ENCODE data around the gene FSCN2. TPM values are rescaled to one million over a fixed set of nuclear protein-coding genes. Genes with fewer than 3 reads are reported as not detected.

The FSCN2 gene
- total and polyA plus RNA-seq, 2 donors: 0.47 to 0.87 TPM

GRCh38 chr17:81563861-81564586 is 35.8 kb downstream of the FSCN2 start:
- H3K9me3 ChIP-seq (ENCODE audit: control insufficient read depth in 2 of 2, insufficient read depth in 1 of 2, low read length in 1 of 2): no peaks in the 10 kb centered on the region
- H3K4me1 ChIP-seq (ENCODE audit: control insufficient read depth in 2 of 2, insufficient read depth in 2 of 2, low read length in 2 of 2): no peaks in the 10 kb centered on the region
- no peaks in the 10 kb centered on the region for H3K27me3 ChIP-seq (ENCODE audit: control insufficient read depth in 2 of 2, insufficient read depth in 1 of 2, low read length in 1 of 2)
- peaks cover 84 to 87% of the 10 kb centered on the region in 2 donors for H3K36me3 ChIP-seq (ENCODE audit: control insufficient read depth in 2 of 2, insufficient read depth in 2 of 2, low read length in 1 of 2)
- H3K4me3 ChIP-seq (ENCODE audit: low read length in 2 of 2): no peak overlapping the region
- no peak overlapping the region for H3K27ac ChIP-seq (ENCODE audit: low read depth in 1 of 2, low read length in 1 of 2)
- DNase-seq (ENCODE audit: low read depth in 6 of 9, low spot score in 9 of 9): no peak
- 96% methylated on average over 10 of the region's 10 CpGs for WGBS

GRCh38 chr17:81564778-81565177 is 36.6 kb downstream of the FSCN2 start:
- Histone ChIP-seq H3K4me1 (ENCODE audit: control insufficient read depth in 2 of 2, insufficient read depth in 2 of 2, low read length in 2 of 2) (no peaks in the 10 kb centered on the region), H3K27ac (ENCODE audit: low read depth in 1 of 2, low read length in 1 of 2) (no peak overlapping the region), H3K27me3 (ENCODE audit: control insufficient read depth in 2 of 2, insufficient read depth in 1 of 2, low read length in 1 of 2) (no peaks in the 10 kb centered on the region), H3K9me3 (ENCODE audit: control insufficient read depth in 2 of 2, insufficient read depth in 1 of 2, low read length in 1 of 2) (no peaks in the 10 kb centered on the region), H3K36me3 (ENCODE audit: control insufficient read depth in 2 of 2, insufficient read depth in 2 of 2, low read length in 1 of 2) (peaks cover 85 to 88% of the 10 kb centered on the region in 2 donors), H3K4me3 (ENCODE audit: low read length in 2 of 2) (no peak overlapping the region)
- no peak for DNase-seq (ENCODE audit: low read depth in 6 of 9, low spot score in 9 of 9)
- WGBS: 91% methylated on average over 17 of the region's 17 CpGs

- Histone ChIP-seq H3K4me3 (ENCODE audit: low read length in 2 of 2) (no peak overlapping the region), H3K9me3 (ENCODE audit: control insufficient read depth in 2 of 2, insufficient read depth in 1 of 2, low read length in 1 of 2) (no peaks in the 10 kb centered on the region), H3K27ac (ENCODE audit: low read depth in 1 of 2, low read length in 1 of 2) (no peak overlapping the region), H3K27me3 (ENCODE audit: control insufficient read depth in 2 of 2, insufficient read depth in 1 of 2, low read length in 1 of 2) (no peaks in the 10 kb centered on the region), H3K4me1 (ENCODE audit: control insufficient read depth in 2 of 2, insufficient read depth in 2 of 2, low read length in 2 of 2) (no peaks in the 10 kb centered on the region), H3K36me3 (ENCODE audit: control insufficient read depth in 2 of 2, insufficient read depth in 2 of 2, low read length in 1 of 2) (peaks cover 86 to 90% of the 10 kb centered on the region in 2 donors)
- DNase-seq (ENCODE audit: low read depth in 6 of 9, low spot score in 9 of 9): no peak
- WGBS: 96% methylated on average over 16 of the region's 16 CpGs
Measured at GRCh38 chr17:81565231-81565630, 37.1 kb downstream of the FSCN2 start.

- Histone ChIP-seq H3K27ac (ENCODE audit: low read depth in 1 of 2, low read length in 1 of 2) (peak overlapping the region; percentile 11 to 68), H3K36me3 (ENCODE audit: control insufficient read depth in 2 of 2, insufficient read depth in 2 of 2, low read length in 1 of 2) (peaks cover 90 to 92% of the 10 kb centered on the region in 2 donors), H3K27me3 (ENCODE audit: control insufficient read depth in 2 of 2, insufficient read depth in 1 of 2, low read length in 1 of 2) (no peaks in the 10 kb centered on the region), H3K4me3 (ENCODE audit: low read length in 2 of 2) (no peak overlapping the region), H3K4me1 (ENCODE audit: control insufficient read depth in 2 of 2, insufficient read depth in 2 of 2, low read length in 2 of 2) (no peaks in the 10 kb centered on the region), H3K9me3 (ENCODE audit: control insufficient read depth in 2 of 2, insufficient read depth in 1 of 2, low read length in 1 of 2) (no peaks in the 10 kb centered on the region)
- 12% methylated on average over 8 of the region's 8 CpGs for WGBS
- no peak for DNase-seq (ENCODE audit: low read depth in 6 of 9, low spot score in 9 of 9)
Measured at GRCh38 chr17:81566461-81567126, 38.4 kb downstream of the FSCN2 start.

- H3K27ac ChIP-seq (ENCODE audit: low read depth in 1 of 2, low read length in 1 of 2): no peak overlapping the region
- no peak for DNase-seq (ENCODE audit: low read depth in 6 of 9, low spot score in 9 of 9)
- no peak overlapping the region for H3K4me3 ChIP-seq (ENCODE audit: low read length in 2 of 2)
- peaks cover 90% of the 10 kb centered on the region in 2 donors for H3K36me3 ChIP-seq (ENCODE audit: control insufficient read depth in 2 of 2, insufficient read depth in 2 of 2, low read length in 1 of 2)
- no peaks in the 10 kb centered on the region for H3K27me3 ChIP-seq (ENCODE audit: control insufficient read depth in 2 of 2, insufficient read depth in 1 of 2, low read length in 1 of 2)
- WGBS: 62% methylated on average over 4 of the region's 4 CpGs
- H3K4me1 ChIP-seq (ENCODE audit: control insufficient read depth in 2 of 2, insufficient read depth in 2 of 2, low read length in 2 of 2): no peaks in the 10 kb centered on the region
- no peaks in the 10 kb centered on the region for H3K9me3 ChIP-seq (ENCODE audit: control insufficient read depth in 2 of 2, insufficient read depth in 1 of 2, low read length in 1 of 2)
Measured at GRCh38 chr17:81567191-81567590, 39.0 kb downstream of the FSCN2 start.

- no peak for DNase-seq (ENCODE audit: low read depth in 6 of 9, low spot score in 9 of 9)
- no peak overlapping the region for H3K27ac ChIP-seq (ENCODE audit: low read depth in 1 of 2, low read length in 1 of 2)
- no peaks in the 10 kb centered on the region for H3K4me1 ChIP-seq (ENCODE audit: control insufficient read depth in 2 of 2, insufficient read depth in 2 of 2, low read length in 2 of 2)
- no peak overlapping the region for H3K4me3 ChIP-seq (ENCODE audit: low read length in 2 of 2)
- peaks cover 78 to 93% of the 10 kb centered on the region in 2 donors for H3K36me3 ChIP-seq (ENCODE audit: control insufficient read depth in 2 of 2, insufficient read depth in 2 of 2, low read length in 1 of 2)
- no peaks in the 10 kb centered on the region for H3K27me3 ChIP-seq (ENCODE audit: control insufficient read depth in 2 of 2, insufficient read depth in 1 of 2, low read length in 1 of 2)
- WGBS: 98% methylated on average over 10 of the region's 10 CpGs
- H3K9me3 ChIP-seq (ENCODE audit: control insufficient read depth in 2 of 2, insufficient read depth in 1 of 2, low read length in 1 of 2): no peaks in the 10 kb centered on the region
Measured at GRCh38 chr17:81568416-81568815, 40.2 kb downstream of the FSCN2 start.

GRCh38 chr17:81569986-81570514 is 41.9 kb downstream of the FSCN2 start:
- Histone ChIP-seq H3K36me3 (ENCODE audit: control insufficient read depth in 2 of 2, insufficient read depth in 2 of 2, low read length in 1 of 2) (peaks cover 71 to 91% of the 10 kb centered on the region in 2 donors), H3K9me3 (ENCODE audit: control insufficient read depth in 2 of 2, insufficient read depth in 1 of 2, low read length in 1 of 2) (no peaks in the 10 kb centered on the region), H3K27me3 (ENCODE audit: control insufficient read depth in 2 of 2, insufficient read depth in 1 of 2, low read length in 1 of 2) (no peaks in the 10 kb centered on the region), H3K27ac (ENCODE audit: low read depth in 1 of 2, low read length in 1 of 2) (no peak overlapping the region), H3K4me3 (ENCODE audit: low read length in 2 of 2) (no peak overlapping the region), H3K4me1 (ENCODE audit: control insufficient read depth in 2 of 2, insufficient read depth in 2 of 2, low read length in 2 of 2) (no peaks in the 10 kb centered on the region)
- no peak for DNase-seq (ENCODE audit: low read depth in 6 of 9, low spot score in 9 of 9)
- WGBS: 99% methylated on average over 18 of the region's 18 CpGs

GRCh38 chr17:81570964-81571363 is 42.8 kb downstream of the FSCN2 start:
- no peaks in the 10 kb centered on the region for H3K9me3 ChIP-seq (ENCODE audit: control insufficient read depth in 2 of 2, insufficient read depth in 1 of 2, low read length in 1 of 2)
- no peak overlapping the region for H3K4me3 ChIP-seq (ENCODE audit: low read length in 2 of 2)
- DNase-seq (ENCODE audit: low read depth in 6 of 9, low spot score in 9 of 9): no peak
- no peaks in the 10 kb centered on the region for H3K27me3 ChIP-seq (ENCODE audit: control insufficient read depth in 2 of 2, insufficient read depth in 1 of 2, low read length in 1 of 2)
- peaks cover 68 to 90% of the 10 kb centered on the region in 2 donors for H3K36me3 ChIP-seq (ENCODE audit: control insufficient read depth in 2 of 2, insufficient read depth in 2 of 2, low read length in 1 of 2)
- 96% methylated on average over 11 of the region's 11 CpGs for WGBS
- H3K4me1 ChIP-seq (ENCODE audit: control insufficient read depth in 2 of 2, insufficient read depth in 2 of 2, low read length in 2 of 2): no peaks in the 10 kb centered on the region
- no peak overlapping the region for H3K27ac ChIP-seq (ENCODE audit: low read depth in 1 of 2, low read length in 1 of 2)

GRCh38 chr17:81572563-81573168 is 44.5 kb downstream of the FSCN2 start:
- H3K4me1 ChIP-seq (ENCODE audit: control insufficient read depth in 2 of 2, insufficient read depth in 2 of 2, low read length in 2 of 2): no peaks in the 10 kb centered on the region

More at GRCh38 chr17:81572563-81573168, 44.5 kb downstream of the FSCN2 start:
- Histone ChIP-seq H3K27ac (ENCODE audit: low read depth in 1 of 2, low read length in 1 of 2) (no peak overlapping the region), H3K9me3 (ENCODE audit: control insufficient read depth in 2 of 2, insufficient read depth in 1 of 2, low read length in 1 of 2) (no peaks in the 10 kb centered on the region), H3K27me3 (ENCODE audit: control insufficient read depth in 2 of 2, insufficient read depth in 1 of 2, low read length in 1 of 2) (no peaks in the 10 kb centered on the region), H3K4me3 (ENCODE audit: low read length in 2 of 2) (no peak overlapping the region), H3K36me3 (ENCODE audit: control insufficient read depth in 2 of 2, insufficient read depth in 2 of 2, low read length in 1 of 2) (peaks cover 66 to 89% of the 10 kb centered on the region in 2 donors)
- WGBS: 90% methylated on average over 12 of the region's 12 CpGs
- no peak for DNase-seq (ENCODE audit: low read depth in 6 of 9, low spot score in 9 of 9)
